ENCODE data around the gene HLA-DRB1.

- TF ChIP-seq POLR2A (IDR thresholded peaks at IDR 0.05), result no peak
- no peak for TF ChIP-seq CTCF (IDR thresholded peaks at IDR 0.05 in 8 of 11, conservative IDR thresholded peaks at IDR 0.05 in 3 of 11)
- no peak for TF ChIP-seq POLR2AphosphoS5 (IDR thresholded peaks at IDR 0.05)
Observed at GRCh38 chr6:32581315-32582095, 8.1 kb downstream of the HLA-DRB1 start.

Data from spleen (tissue), 7 donors.